Activated CD4-positive, alpha-beta T cell treated with anti-CD3 and anti-CD28 coated beads, Interleukin-2, Interleukin-4, amounts not matched to agents 100 ng/mL and 50 ng/mL, durations not matched to agents 16 hours and 8 hours (primary cell): ENCODE measurements around the gene MUC5AC.
"Not testable (repeated sequence)": the region's sequence is repeated elsewhere in the genome, so short reads cannot be mapped to it uniquely, and the experiment has no call there.

Source experiments
- DNase-seq: peaks from one replicate; pipeline ENCODE4 v3.0.0-alpha.2; 2020; ENCODE audit warnings: low spot score

Gene MUC5AC, protein sequence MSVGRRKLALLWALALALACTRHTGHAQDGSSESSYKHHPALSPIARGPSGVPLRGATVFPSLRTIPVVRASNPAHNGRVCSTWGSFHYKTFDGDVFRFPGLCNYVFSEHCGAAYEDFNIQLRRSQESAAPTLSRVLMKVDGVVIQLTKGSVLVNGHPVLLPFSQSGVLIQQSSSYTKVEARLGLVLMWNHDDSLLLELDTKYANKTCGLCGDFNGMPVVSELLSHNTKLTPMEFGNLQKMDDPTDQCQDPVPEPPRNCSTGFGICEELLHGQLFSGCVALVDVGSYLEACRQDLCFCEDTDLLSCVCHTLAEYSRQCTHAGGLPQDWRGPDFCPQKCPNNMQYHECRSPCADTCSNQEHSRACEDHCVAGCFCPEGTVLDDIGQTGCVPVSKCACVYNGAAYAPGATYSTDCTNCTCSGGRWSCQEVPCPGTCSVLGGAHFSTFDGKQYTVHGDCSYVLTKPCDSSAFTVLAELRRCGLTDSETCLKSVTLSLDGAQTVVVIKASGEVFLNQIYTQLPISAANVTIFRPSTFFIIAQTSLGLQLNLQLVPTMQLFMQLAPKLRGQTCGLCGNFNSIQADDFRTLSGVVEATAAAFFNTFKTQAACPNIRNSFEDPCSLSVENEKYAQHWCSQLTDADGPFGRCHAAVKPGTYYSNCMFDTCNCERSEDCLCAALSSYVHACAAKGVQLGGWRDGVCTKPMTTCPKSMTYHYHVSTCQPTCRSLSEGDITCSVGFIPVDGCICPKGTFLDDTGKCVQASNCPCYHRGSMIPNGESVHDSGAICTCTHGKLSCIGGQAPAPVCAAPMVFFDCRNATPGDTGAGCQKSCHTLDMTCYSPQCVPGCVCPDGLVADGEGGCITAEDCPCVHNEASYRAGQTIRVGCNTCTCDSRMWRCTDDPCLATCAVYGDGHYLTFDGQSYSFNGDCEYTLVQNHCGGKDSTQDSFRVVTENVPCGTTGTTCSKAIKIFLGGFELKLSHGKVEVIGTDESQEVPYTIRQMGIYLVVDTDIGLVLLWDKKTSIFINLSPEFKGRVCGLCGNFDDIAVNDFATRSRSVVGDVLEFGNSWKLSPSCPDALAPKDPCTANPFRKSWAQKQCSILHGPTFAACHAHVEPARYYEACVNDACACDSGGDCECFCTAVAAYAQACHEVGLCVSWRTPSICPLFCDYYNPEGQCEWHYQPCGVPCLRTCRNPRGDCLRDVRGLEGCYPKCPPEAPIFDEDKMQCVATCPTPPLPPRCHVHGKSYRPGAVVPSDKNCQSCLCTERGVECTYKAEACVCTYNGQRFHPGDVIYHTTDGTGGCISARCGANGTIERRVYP (N-terminal part only)

DNA sequence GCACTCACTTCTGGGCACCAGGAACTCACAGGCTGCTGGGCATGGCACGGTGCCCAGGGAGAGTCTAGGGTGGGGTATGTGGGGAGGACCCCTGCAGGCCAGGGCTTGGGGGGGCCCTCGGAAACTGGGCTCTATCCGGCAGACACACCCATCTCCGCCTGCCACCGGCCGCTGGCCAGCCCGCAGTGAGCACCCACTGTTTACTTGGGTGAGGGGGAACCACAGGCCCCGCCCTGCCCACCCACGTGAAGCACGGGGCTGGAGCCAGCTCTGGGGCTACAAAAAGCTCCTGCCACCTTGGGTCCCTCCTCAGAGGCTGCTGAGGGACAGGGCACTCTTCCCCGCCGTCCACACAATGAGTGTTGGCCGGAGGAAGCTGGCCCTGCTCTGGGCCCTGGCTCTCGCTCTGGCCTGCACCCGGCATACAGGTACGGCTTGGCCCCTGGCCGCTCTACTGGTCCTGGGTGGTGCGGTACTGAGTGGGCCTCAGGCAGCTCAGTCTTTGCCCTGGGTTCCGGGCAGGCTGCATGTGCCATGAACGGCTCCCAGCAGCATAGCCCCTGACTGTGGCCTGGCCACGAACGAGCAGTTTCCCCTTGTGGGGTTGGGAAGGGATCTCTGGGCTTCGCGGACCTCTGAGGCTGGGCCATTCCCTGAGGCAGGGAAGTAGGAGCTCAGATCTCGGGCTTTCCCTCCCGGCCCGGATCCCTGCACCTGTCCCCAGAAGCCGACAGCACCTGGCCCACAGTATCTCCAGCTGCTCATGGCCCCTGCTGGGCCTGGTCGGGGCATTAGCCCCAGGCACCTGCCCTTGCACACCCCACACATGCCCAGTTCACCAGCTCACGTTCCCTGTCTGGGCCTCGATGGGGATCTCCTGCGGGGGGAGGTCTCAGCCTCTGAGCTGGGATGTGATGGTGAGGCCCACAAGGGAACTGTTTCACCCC is at the start of gene MUC5AC:
TSS of gene MUC5AC (plus strand) at position 309 of the 947 bp plus-strand sequence. CDS start at position 356, 47 bp downstream.
- no peak for DNase-seq

DNA sequence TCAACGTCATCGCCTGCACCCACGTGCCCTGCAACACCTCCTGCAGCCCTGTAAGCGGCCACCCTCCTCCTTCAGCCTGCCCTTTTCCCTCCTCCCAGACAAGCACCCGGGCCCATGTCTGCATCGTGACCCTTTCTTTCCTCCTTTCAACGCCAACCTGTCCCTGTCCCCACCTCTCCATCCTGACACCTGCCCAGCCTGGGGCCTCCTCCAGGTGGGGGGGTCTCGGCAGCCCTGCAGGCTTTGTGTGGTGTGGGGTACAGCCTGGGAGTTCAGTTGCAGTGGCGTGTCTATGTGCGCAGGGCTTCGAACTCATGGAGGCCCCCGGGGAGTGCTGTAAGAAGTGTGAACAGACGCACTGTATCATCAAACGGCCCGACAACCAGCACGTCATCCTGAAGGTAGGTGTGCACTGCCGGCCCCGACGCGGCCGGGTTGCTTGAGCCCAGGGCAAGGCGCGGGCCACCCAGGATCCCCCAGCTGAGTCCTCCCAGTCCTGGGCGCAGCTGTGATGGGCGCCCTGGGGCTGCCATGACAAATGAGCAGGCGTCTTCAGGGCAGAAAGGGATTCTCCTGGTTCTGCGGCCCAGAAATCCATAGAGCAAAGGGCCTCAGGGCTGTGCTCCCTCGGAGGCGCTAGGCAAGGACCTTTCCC is 49.4 kb upstream of the MUC5AC start:
- DNase-seq, result no peak

DNA sequence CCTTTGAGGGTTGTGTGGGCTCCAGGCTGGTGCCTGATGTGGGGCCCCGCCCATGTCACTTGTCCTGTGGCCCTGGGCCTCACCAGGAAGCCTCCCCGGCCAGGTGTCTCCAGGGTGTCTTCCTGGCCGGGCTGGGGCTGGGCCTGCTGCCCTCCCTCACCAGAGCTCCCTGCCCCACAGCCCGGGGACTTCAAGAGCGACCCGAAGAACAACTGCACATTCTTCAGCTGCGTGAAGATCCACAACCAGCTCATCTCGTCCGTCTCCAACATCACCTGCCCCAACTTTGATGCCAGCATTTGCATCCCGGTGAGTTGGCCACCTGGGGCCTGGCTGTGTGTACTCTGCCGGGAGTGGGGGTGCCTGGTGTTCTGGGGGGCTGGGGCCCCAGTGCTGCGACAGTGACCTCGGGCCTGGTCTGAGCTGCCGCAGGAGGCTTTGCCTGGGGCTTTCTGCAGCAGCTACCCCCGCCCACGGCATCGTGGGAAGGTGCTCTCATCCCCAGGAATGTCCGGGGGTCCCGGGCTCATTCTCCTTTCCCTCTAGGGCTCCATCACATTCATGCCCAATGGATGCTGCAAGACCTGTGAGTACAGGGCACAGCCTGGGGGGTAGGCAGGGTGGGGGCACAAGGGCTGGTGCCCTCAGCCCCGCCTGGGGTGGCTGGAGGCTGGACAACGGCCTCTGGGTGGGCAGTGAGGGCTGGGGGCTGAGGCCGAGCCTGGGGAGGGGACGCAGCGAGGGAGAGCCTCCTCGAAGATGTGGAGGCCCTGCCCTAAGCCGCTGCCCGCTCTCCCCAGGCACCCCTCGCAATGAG is 48.4 kb upstream of the MUC5AC start:
- DNase-seq, result no peak

DNA sequence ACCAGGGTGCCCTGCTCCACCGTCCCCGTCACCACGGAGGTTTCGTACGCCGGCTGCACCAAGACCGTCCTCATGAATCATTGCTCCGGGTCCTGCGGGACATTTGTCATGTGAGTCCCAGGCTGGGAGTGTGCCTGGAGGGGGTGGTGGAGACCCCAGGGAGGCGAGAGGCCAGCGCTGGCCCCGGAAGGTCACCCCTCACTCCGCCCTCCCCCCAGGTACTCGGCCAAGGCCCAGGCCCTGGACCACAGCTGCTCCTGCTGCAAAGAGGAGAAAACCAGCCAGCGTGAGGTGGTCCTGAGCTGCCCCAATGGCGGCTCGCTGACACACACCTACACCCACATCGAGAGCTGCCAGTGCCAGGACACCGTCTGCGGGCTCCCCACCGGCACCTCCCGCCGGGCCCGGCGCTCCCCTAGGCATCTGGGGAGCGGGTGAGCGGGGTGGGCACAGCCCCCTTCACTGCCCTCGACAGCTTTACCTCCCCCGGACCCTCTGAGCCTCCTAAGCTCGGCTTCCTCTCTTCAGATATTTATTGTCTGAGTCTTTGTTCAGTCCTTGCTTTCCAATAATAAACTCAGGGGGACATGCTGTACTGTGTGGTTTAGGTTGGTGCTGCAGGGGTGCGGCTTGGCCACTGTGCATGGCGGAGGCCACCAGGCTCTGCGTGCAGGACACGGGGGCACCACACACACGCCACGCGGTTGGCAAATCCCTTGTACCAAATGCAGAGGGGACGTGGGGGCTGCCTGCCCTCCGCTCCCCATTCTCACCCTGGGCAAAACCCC is 47.6 kb upstream of the MUC5AC start:
- no peak for DNase-seq

DNA sequence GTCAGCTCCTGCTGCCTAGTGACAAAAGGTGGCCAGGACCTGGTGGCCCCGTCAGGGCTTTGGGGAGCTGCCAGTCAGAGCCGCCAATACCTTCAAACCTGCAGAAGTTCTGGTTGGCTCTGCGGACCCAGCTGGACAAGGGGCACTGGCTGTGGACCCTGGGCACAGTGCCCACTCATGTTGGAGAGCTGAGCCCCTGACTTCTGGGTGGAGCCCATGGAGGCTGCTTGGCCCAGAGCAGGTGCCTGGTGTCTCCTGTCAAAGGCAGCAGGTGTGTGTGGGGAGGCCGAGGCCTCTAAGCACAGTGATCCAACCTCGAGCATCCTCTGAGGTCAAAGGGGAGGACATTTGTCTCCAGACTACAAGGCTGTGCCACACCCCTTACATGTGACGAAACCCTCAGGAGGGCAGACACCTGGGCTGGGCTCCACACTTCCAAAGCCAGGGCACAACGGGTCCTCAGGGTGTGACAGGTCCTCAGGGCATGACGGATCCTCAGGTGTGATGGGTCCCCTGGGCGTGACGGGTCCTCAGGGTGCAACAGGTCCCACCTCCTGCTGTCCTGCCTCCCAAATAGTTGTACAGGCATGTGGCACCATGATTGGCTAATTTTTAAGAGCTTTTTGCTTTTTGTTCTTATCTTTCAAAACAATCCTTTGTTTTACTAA is 46.1 kb upstream of the MUC5AC start:
- DNase-seq, result no peak

DNA sequence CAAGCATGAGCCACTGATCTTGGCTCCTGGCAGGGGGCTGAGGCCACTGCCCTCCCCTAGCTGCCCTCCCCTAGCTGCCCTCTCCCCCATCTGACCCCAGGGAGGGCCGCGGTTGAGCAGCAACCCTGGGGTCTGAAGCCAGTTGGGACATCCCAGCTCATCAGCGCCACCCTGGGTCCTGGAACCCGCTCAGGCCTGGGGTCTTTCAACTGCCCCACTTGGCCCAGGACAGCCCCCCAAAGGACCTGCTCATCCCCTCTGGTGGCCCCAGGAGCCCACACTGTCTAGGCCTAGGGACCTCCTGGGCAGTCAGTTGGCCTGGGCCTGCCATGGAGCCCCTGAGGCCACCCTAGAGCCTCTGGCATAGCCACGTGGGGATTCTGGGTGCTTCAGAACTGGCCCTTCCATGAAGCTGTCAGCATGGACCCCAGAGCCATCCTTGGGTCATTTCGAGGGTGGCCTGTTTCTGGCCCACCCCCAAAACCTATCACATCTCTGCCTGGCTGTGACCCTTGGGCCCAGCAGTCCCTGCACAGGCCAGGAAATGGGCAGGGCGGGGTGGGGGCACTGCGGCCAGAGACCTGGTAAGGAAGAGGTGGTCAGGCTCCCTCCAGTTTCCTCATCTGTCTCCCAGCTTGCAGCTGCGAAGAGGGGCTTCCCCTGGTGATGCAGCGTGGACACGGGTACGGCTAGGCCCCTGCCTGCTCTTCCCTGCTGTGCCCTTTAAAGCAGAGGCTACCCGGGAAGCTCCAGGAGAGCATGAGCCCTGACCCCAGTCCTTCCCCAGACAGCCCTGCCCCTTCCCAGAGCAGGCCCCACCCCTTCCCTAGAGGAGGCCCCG is 45.2 kb upstream of the MUC5AC start:
- no peak for DNase-seq

DNA sequence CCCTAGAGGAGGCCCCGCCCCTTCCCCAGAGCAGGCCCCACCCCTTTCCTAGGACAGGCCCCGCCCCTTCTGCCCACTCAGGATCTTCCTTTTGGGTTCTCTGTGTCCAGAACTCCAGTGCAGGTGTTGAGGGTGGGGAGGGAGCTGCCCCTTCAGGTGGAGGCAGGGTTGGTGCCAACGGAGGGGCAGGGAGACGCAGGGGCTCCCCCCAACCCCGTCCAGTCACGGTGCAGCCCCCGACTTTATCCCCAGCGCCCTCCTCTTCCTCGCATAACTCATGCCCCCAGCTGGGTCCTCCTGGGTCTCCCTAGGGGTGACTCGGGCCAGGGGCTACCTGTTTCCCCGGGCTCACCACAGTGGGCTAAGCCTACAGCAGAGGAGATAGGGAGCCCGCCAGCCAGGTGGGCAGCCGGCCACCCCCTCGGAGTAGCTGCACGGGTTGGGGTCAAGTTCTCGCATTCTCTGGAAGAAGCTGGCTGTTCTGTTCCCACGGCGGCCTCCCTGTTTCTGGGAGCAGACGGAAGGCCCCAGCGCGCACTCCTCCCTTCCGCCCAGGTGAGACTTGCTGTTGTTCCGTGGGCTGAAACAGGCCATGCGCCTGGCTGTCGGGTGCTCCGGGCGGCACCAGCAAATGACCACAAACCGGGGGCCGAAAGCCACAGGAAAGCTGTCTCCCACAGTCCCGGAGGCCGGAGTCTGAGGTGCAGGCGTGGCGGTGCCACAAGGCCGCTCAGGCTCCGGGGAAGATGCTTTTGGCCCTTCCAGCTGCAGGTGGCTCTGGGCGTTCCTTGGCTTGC is 44.1 kb upstream of the MUC5AC start:
- DNase-seq, result no peak

DNA sequence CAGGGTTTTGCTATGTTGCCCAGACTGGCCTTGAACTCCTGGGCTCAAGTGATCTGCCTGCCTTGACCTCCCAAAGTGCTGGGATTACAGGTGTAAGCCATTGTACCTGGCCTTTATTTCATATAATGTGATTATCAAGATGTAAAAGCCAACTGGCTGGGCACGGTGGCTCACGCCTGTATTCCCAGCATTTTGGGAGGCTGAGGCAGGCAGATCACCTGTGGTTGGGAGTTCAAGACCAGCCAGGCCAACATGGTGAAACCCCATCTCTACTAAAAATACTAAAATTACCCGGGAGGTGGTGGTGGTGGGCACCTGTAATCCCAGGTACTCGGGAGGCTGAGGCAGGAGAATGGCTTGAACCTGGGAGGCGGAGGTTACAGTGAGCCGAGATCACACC is 42.5 kb upstream of the MUC5AC start:
- not testable (repeated sequence) for DNase-seq

DNA sequence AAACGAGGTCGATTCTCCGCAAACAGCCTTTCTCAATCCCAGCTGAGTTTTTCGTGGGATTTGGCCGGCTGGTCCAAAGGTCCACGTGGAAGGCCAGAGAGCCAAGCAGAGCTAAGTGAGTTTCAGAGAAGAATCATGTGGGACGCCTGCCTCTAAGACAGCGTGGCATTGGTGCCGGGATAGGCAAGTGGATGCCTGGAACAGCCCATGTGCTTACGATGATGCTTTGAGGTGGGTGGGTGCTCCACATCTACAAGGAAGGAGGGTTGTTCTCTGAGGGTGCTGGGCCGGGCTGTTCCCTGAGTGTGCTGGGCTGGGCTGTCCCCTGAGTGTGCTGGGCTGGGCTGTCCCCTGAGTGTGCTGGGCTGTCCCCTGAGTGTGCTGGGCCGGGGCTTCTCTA is 41.6 kb upstream of the MUC5AC start:
- no peak for DNase-seq

DNA sequence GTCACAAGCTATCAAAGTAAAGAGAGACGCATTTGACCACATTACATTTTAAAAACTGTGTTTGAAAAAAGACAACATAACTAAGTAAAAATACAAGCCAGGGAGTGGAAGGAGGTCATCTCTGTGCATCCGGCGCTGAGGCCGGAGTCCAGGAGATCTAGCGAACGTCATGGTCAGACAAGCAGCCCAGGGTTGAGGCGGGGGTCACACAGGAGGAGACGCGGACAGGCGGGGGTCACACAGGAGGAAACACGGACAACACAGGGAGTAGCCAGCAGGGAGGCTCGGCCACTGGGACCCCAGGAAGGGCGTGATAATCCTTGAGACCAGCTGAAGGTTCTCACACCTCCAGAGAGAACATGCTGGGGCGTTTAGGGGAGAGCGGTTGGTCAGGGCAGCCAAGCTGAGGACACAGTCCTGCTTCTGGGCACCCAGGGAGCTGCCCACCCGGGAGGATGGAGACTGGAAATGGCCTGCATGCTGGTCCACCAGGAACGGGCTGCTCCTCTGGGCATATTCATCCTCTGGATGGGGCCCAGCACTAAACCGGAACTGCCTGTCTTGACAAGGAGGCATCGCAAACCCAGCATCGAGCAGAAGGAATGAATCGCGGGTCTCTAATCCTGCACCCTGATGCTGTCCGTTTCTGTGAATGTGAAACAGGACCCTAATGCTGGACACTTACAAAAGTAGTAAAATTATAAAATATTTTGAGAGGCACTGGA is 40.9 kb upstream of the MUC5AC start:
- DNase-seq, result no peak

DNA sequence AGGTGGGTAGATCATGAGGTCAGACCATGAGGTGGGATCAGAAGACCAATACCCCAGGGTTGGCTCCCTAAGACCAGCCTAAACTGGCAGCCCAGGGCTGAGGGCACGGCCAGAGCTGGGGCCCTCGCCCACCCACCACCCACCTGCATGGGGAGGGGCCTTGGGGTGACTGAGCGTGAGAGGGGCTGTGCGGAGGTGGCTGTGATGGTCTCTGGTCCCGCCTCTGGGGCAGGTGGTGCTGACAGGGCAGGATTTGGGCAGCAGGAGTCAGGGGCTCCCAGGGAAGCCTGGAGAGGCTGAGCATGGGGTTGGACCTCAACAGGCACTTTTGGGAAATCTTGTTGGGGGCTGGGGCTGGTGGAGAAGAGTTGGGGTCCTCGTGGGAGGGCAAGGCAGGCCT is 39.8 kb upstream of the MUC5AC start:
- DNase-seq, result no peak

DNA sequence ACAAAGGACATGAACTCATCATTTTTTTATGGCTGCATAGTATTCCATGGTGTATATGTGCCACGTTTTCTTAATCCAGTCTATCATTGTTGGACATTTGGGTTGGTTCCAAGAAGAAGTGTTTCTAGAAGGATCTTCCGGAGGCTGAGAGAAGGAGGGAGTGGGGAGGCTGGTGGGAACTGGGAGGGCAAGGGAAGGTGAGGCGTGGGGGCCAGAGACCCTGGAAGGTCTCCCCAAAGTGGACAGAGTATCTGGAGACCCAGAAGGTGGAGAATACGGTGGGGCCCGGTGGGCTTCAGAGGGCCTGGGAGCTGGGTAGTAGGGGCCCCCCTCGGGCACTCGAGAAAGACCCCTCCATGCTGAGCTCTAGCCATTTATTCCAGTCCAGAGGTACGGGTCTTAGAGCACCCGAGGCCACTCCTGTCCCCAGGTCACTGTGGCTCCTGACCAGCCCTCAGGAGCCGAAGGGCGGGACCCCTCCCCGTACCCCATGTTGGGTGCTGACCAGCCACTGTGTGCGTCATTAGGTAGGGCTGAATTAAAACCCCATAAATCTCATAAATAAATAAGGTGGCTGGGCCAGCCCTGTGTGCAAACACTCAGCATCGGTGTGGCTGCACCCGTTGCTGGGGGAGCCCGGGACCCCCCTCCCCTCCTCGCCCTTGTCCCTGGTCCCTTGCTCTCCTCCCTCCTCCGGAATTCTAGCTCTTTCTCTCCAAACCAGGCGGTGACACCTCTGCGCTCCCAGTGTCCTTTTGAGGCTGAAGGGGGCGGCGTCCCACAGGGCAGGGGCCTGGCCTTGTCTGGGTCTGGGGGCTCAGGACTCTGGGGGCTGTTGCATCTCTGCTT is 38.8 kb upstream of the MUC5AC start:
- no peak for DNase-seq

DNA sequence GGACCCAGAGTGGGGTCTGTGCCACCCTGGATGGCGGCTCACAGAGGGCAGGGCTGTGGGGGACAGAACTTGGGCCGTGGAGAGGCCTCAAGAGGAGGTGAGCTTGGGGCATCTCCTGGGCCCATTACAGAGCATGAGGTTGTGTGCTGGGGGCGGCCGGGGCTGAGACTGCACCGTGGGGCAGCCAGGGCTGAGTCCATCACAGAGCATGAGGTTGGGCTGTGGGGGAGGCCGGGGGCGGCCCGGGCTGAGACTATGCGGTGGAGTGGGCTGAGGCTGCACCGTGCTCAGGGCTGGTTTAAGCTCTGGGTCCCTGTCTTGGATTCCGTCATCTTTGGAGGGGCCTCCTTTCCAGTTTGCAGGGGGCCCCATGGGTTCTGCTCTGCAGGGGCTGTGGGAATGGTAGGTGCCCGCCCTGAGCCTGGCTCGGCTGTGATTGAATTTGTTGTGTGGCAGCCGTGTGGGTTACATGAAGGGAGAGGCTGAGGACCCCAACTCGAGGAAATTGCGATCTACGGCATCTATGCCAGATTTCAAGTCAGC is 38.1 kb upstream of the MUC5AC start:
- DNase-seq, result no peak

DNA sequence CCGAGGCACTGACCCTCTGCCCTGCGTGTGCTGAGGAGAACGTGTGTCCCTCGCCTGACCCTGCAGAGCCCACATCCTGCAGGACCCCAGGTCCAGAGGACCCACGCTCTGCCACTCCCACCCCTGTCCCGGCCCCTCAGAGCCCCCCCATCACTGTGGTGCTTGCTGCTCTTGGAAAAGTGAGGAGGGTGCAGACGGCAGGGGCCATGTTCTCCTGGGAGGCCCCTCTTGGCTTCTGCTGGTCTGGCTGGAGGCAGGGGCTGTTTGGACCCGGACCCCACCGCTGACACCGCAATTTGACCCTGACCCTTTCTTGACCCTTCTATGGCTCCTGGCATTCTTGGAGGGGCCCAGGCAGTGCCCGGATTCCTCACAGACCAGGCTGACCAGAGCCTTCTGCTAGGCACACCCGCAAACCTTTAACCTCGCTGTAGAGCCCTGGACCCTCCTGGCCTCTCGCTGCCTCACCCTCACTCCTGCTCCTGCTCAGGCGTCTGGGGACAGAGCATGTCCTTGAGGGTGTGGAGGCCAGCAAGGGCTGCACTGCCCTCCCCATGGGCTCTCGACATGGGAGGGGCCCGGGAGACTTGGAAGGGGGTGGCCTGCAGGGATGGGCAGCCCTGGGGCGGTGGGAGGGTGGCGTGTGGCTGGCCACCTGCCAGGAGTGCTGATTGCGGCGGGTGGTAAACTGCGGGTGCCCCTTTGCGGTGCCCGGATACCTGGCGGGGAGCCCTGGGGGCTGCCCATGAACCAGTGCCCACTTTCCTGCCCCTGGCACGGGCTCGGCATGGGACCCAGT is 37.0 kb upstream of the MUC5AC start:
- DNase-seq, result no peak
